ENCODE results near the gene FCHSD2.
A peak's percentile ranks its signal among the peaks of the same experiment; 100 is the strongest.

The FCHSD2 gene

DNA sequence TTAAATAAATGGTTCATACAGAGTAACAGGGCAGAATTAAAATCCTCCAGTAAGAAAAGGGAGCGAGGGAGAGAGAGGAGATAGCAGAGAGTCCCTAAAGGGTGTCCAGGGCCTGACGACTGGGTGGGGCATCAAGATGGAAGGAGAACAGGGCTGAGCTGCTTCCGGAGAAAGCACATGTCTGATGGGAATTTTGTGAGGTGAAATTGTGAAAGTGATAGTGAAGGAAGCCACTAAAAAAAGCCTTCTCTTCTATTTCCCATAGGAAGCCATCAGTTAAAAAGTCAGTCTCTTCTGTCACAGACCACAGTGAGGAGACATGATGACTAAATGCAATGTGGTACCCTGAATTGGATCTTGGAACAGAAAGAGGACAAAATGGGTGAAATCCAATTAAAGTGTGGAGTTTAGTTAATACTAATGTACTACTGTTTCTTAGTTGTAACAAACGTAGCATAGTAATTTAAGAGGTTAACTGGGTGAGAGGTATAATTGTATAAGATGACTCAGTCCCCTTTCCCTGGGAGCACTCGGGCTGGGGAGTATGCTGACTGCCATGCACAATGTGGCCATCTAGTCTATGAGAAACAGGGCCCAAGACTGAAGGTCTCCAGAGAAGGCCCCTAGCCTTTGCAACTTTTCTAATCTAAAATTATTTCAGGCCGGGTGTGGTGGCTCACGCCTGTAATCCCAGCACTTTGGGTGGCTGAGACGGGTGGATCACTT, 29.5 kb upstream of the FCHSD2 start:
- DNase-seq = no peak

DNA sequence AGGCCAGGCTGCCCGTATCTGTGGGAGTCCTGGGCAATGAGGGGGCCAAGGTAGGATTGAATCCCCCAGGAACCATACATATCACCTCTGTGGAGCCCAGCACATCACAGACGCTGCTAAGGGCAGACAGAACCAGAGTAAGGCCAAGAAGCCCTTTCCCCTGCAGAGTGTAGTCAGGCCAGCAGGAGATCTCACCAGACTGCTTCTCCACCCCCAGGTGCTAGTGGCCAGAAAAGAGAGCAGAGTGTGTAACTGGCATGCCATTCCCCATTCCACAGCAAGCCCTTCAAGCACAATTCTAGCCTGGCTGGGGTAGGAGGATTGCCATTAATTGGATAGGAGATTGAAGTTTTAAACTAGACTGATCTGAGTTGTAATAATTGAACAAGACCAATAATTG, 28.0 kb upstream of the FCHSD2 start:
- DNase-seq = no peak

DNA sequence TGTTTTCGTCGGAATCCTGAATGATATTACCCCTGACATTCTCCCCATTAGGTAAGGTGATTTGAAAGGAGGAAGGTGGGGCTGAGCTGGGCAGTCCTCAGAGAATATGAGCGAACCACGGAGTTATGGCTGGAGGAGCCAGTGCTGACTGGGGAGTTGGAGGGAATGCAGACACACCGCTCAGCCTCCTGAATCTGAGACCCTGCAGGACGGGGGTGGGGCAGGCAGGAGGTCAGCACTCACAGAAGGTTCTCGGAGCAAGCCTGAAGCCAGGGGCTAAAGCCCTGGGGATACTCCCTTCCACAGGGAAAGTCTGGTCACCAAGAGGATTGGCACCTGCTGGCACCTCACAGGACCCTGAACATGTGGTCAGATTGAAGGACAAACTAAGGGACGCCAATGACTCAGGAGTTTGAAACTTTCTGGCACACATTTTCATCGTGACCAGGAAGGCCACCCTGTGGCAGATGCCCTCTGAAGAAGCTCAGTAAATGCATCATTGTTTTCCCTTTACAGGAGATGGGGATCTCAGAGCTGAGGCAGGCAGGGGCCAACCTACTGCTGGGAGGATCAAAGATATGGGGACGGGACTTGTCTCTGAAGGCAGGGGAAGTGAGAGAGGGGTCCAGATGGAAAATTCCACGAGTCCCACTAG, 26.9 kb upstream of the FCHSD2 start:
- no peak for DNase-seq

DNA sequence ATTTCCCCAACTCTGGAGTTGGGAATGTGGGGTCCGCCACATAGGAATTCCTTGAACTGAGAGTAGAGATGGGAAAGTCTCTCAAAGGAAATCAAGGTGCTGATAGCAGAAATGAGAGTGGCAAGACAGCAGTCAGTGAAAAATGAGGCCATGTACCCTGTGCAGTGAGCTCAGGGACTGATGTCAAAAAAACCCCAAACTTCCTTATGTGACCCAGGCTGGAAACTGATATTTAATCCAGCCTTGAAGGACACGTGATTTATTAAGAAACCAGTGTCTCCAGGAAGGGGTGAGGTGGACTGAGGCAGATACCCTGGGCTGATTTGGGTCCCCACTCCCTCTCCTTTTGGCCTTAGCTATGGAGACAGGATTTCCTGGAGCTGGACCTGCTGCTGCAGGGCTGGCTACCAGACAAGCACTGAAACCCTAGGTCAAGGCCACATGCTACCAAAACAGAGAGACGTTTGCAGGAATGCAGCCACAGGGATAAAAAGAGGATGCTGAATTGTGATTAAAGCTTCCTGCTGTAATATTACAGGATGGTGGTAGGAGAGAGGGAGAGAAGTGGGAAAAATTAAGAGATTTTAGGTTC, 25.3 kb upstream of the FCHSD2 start:
- no peak for DNase-seq

DNA sequence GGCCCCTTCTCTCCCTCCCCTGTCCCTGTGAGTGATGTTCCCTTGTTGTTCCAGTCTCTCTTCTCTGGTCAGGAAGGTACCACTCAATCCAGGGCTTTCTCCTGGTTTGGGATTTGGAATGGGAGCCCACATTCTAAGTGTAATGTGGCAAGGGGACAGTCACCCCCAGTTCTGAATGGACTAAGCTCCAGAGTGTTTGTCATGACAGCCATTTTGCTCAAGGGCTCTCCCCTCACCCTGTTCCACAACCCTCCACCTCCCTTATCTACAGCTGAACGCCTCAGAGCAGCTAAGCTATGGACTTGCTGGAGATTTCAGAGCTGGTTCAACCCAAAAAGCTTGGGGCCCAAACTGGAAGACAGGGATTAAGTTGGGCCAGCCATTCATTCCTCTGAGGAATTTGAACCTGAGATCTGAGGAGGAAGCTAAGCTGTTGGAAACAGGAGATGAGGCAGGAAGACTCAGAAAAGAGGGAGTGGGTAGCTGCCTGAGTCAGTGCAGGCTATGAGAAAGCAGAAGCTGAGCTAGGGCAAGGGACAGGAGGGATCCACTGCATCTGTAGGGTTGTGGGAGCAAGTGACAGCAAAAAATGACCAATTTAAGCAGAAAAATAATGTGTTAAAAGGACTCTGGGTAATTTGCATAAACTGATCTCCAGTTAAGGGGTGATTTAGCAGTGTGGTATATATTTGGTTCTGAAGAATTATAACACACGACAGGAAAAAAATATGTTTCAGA, 22.9 kb upstream of the FCHSD2 start:
- DNase-seq = no peak

DNA sequence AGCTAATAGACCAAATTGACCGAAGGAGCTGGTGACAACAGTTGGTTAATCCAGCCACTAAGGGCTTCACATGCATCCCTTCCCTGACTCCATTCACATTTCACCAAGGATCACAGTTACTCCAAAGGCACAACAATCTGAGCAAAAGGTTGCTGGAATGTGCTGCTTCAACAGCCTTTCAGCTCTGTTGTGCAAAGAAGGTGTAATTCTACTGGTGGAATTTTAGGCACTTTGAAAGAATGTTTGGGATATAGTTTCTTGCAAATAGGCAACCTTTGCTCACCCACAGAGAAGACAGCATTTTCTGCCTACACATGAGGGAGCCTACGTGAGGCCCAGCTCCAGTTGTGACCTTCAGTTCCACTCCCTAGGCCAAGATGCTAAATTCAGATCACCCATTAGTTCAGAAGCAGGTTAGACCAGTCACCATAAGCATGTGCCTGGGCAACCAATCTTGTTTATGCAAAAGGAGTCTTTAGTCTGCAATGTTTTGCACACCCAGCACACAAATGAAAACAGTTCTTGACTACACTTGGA, 21.6 kb upstream of the FCHSD2 start:
- no peak for DNase-seq

DNA sequence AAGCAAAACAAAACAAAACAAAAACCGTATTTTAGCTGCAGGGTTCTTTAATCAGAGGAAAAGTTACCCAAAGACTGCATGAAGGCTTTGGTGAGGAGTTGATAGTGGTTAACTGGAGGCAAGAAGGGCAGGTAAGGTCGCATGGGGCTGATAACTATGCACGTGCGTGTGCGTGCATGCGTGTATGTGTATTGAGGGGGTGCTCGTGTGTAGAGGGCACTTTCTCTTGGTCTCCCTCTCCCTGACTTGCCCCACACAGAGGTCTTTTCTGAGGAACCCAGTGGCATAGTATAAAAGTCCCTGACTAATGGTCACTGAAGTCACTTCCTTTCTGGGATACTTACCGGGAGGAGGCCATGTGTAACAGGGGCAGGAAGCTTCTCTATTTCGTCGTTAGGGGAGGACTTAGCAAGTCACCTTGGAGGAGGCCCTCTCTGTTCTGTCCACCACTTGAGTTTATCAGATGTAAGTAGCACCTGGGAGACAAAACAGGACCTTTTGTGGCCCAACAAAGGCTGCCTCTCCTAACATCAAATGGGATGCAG, 20.1 kb upstream of the FCHSD2 start:
- DNase-seq = no peak

DNA sequence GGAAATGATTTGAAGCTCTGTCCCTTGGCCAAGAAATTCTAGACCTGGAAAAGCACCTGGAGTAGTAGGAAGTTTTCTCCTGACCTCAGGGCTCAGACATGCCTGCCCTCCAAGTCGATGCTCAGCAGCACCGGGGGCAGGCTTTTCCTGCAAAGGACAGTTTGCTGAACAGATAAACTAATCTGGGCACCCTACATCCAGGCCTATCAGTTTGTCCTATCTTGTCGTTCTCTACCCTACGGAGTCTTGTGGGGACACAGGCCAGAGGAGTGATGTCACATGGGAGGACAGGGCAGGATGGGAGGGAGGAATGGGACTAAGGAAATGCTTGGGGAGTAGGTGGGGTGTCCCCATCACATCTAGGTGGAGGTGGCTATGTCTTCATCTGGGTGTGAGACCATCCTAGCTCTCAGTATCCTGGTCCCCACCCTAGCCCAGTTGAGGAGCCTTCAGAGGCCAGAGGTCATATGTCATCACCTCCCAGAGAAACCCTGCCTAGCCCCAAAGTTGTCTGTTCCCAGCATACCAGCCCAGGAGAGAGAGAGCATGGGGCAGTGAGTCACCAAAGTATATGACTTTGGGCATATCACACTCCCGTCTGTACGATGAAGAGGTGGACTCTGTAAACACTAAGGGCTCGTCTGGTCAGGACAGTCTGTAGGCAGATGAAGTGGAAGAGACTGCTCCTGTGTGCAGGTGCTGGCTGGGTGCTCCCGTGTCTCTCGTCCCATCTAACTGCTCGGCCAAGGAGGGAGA, 18.1 kb upstream of the FCHSD2 start:
- no peak for DNase-seq

DNA sequence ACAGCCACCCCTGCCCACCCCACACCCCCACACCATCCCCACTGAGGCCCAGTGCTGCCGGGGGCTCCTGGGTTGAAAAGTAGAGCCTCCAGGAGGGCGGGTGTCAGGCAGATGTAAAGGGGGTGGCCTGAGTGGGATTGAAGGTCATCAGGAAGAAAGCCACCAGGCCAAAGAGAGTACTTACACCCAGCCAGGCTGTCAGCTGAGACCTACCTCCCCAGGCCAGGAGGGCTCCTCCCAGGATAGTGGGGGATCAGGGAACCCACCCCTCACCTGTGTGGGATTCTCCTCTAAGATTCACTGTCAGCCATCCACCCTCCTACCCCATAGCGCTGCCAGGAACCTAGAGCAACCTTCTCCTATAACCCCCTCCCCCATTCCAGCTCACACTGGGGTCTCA, 17.2 kb upstream of the FCHSD2 start:
- DNase-seq = no peak

DNA sequence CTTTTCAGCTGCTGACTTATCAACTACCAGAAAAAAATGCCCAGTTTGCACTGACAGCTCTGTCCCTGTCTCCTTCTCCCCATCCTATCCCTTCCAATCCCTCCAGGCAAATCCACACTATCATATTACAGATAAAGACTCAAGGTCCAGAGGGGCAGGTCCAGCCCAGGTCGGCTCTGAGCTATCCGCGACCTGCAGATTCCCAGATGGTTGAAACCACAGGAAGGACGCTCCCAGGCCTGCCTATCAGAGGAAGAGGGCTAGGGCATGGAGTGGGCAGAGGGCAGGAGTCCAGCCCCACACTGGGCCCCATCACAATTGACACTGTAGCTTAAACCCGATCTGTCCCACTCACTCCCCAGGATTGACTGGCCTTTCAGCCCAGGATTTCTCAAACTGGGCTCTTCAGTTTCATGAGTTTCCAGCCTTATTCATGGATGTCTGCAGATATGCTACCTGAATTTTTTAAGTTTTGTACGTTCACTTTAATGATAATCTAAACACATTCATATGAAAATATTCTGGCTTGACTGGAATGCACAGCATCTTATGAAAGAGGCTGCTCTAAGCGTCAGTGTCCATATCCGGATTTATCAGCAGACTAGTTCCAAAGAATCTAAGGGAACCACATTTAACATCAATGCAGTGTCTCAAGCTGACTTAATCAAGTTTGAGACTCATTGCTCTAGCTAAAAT, 16.4 kb upstream of the FCHSD2 start:
- no peak for DNase-seq

DNA sequence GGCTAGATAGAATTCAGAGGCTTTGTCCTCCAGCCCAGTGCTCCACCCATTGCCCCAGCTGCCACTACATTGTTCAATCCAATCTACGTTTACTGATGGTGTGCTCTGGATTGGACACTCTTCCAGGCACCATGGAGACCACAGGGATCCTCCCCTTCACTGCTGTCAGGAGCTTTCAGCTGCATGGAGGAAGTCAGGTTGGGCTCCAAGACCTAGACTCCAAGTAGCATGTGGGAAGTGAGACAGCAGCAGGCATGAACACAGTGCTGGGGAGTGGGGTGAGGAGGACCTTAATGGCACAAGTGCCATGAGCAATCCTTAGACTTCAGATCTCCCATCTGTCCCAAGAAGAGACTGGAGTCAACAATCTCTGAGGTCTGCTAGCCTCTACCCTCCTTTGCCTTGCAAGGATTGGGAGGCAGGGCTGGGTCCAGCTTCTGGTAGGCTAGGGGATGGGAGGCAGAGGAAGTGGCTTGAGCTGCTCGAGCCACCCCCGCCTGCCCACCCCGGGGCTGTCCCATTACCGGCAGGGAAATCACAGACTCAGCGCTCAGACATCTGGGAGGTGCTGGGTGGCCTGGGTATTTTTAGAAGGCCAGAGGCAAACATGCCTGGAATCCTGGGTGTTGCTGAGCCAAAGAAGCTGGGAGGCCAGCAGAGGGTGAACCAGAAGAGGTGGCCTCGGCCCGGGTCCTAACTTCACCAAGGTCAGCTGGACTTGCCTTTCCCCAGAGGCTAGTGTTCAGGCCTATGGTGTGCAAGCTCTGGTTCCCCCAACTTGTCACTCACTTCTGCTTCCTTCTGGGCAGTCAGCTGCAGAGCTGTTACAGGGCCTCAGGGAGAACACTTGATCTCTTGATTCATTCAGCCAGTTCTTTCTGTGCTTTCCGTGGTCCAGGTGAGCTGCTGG, 15.2 kb upstream of the FCHSD2 start:
- no peak for DNase-seq

DNA sequence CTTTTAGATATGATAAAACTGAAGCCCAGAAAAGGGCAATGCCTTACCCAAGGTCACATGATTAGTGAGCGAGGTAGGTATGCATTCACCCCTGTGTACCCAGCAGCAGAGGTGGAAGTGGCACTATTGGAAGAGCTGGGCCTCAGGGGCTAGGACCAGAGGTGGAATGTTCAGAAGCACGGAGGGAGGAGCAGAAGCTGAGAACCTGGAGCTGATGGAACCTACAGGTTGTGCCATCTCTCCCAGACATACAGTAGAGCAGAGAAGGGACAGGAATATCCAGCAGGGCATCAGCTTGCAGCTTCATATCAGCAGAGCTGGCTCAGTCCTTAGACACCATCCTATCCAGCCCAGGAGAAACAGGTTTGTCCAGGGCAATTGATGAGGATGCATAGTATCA, 14.6 kb upstream of the FCHSD2 start:
- no peak for DNase-seq

DNA sequence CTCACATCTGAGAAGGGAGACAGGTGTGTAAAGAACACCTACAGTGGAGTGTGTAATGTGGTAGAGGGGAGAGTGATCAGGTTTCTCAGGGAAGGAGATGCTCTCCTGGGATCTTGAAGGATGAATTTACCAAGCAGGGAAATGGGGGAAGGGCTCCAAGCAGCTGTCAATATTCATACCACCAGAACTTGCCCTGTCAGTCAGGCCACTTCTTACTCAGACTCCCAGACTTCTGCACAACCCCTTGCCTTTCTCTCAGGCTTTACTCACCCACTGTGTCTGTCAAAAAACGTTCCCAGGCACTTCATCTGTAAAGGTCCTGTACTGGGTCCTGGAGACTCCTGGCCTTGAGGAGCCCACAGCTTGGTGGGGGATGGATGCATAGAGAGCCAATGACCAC, 14.0 kb upstream of the FCHSD2 start:
- no peak for DNase-seq

DNA sequence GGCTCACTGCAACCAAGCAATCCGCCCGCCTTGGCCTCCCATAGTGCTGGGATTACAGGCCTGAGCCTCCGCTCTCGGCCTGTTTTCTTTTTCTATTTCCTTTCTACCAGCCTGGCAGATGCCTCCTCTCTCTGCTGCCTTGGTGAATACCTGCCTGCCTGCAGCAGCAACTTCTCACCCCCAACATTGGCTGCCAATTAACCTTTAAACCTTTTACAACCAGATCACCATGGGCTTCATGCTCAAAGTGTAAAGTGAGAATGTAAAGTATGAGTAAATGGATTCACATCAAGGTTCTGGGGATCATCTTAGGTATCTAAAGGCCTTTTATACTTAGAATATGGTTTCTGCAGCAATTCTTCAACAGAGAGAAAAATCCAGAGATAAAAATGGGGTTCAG, 13.0 kb upstream of the FCHSD2 start:
- no peak for DNase-seq

DNA sequence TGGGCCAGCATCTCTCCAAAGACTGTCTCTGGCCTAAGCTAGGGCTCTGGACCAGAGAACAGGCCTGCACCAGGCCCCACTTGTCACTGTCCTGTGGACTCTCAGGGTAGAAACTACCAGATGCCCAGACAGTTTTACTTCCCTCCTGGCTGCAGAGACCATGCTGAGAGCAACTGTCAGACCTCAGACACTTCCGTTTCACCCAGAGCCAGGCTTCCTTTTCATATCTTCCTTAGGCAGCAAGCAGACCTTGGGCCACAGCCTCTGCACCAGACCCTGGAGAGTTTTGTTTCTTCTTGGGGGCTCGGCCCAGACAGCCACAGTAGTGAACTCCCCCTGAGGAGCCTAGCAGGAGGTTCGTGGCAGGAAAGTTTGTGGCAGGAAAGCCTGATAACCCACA, 12.1 kb upstream of the FCHSD2 start:
- DNase-seq = peak; percentile 12

DNA sequence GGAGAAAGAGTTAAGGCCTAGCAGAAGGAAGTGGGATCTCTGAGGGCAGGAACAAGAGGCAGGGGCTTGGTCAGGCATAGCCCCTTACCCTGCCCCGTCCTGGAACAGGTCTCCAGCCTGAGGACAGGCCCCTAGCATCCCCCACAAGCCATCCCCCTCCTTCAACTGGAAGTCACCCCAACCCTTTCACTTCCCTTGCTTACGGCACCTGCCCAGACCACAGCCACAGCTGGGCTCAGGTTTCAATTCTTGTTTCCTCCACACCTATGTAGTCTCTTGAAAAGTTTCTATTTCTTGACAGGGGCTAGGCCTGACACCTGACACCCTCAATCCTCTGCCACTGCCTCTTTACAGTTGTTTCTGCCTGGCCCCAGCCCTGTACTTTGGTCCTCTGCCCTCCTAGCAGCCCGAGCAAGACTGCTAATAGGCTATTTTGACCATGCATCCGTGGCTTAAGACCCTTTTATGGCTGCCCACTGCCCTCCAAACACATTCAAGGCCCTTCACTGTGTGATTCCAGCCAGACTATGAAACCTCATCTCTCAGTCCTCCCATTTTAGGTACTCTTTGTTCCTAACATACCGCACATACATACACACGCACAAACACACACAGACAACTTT, 10.9 kb upstream of the FCHSD2 start:
- DNase-seq = peak; percentile 21

DNA sequence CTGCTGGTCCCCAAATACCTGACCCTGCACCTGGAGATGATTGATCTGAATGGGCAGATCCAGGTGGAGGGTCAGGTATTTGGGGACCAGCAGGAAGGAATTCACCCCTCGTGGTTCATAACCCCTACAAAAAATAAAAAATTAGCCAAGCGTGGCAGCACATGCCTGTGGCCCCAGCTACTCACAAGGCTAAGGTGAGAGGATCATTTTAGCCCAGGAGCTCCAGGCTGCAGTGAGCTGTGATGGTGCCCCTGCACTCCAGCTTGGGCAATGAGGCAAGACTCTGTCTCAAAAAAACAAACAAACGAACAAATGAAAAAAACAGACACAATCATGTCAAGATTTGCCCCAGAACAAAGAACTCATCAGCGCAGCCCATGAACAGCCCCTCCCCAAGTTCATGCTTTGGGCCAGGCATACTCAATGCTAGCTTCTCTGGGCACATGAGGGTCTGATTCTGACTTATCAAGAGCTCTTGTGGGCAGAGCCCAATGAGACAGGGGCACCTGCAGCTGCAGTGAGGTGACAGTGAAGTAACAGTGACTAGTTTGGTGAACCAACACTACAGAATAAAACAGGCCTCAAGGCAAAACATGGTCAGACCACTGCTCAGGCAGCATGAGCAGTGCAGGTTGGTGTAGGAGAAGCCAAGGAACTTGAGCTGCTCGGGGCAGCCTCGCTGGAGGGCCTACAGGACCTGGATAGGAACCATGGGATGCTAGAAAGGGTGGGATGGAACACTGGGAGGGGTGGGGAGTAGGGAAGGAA, 10.2 kb upstream of the FCHSD2 start:
- no peak for DNase-seq

DNA sequence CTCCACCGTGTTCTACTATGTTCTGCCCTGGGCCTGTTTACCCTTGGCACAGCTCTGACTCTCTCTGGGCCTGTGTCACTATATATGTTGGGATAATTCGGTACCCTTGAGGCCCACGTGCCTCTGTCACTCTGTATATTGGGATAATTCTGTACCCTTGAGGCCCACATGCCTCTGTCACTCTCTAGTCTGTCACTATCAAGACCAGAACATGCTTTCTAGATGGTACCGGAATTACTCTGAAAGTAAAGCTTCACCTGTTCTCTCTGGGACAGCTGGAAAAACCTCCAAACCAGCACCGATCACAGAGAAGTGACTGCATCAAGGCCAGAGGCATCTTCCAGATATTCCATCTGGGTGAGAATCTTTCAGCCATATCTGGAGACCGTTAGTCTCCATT, 9.3 kb upstream of the FCHSD2 start:
- no peak for DNase-seq

DNA sequence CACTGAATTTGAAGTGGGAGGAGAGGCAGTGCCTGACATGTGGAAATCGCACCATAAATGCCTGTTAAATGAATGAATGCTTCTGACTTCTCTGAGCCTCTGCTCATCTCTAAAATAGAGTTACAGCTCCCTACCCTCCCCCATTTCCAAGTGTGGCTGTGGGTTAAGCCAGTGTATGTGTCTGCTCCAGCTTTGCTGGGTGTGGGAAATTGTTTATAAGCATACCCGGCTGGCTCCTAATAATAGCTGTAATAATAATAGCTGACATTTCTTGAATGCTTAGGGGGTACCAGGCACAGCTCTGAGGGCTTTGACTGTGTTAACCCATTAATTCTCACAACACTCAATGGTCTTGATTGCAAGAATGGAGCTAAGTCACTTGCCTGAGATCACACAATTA, 7.0 kb upstream of the FCHSD2 start:
- DNase-seq = no peak

Data from central memory CD4-positive, alpha-beta T cell (primary cell).